ENCODE results near the gene DDO.
A peak's percentile ranks its signal among the peaks of the same experiment; 100 is the strongest.

Gene DDO

GRCh38 chr6:110430236-110430635 is 14.9 kb upstream of the DDO start:
- no peak overlapping the region for H3K9ac ChIP-seq
- no peak overlapping the region for H3K4me3 ChIP-seq
- H3K4me2 ChIP-seq, result no peak overlapping the region; a peak in 3 of 22 replicates
- H3K36me3 ChIP-seq, result peaks cover 0 to 39% (median 18%) of the 10 kb centered on the region in 11 experiments; a peak in 15 of 22 replicates
- H3K27me3 ChIP-seq, result no peaks in the 10 kb centered on the region
- TF ChIP-seq Cebpa-rat (IDR thresholded peaks at IDR 0.05), result no peak
- H3K27ac ChIP-seq, result no peak overlapping the region
- no peaks in the 10 kb centered on the region for H4K20me1 ChIP-seq
- peaks cover 0 to 5% (median 3%) of the 10 kb centered on the region in 11 experiments; a peak in 1 of 22 replicates for H3K9me3 ChIP-seq (replicated peaks in 1 of 11)
- peaks cover 16 to 42% (median 37%) of the 10 kb centered on the region in 10 experiments for H3K4me1 ChIP-seq

GRCh38 chr6:110428153-110428552 is 12.8 kb upstream of the DDO start:
- Histone ChIP-seq H3K36me3 (peaks cover 0 to 29% (median 12%) of the 10 kb centered on the region in 11 experiments; a peak in 10 of 22 replicates), H3K9me3 (replicated peaks in 1 of 11) (peaks cover 0 to under 1% (median 0%) of the 10 kb centered on the region in 11 experiments; a peak in 1 of 22 replicates), H3K4me3 (no peak overlapping the region), H3K4me2 (no peak overlapping the region), H4K20me1 (no peaks in the 10 kb centered on the region), H3K4me1 (peaks cover 25 to 54% (median 49%) of the 10 kb centered on the region in 10 experiments), H3K27me3 (no peaks in the 10 kb centered on the region), H3K27ac (no peak overlapping the region), H3K9ac (no peak overlapping the region)
- TF ChIP-seq Cebpa-rat (IDR thresholded peaks at IDR 0.05), result no peak

GRCh38 chr6:110425816-110426215 is 10.4 kb upstream of the DDO start:
- peaks cover 0 to 22% (median 8%) of the 10 kb centered on the region in 11 experiments; a peak in 12 of 22 replicates for H3K36me3 ChIP-seq
- no peak overlapping the region for H3K27ac ChIP-seq
- H3K4me3 ChIP-seq, result no peak overlapping the region
- no peaks in the 10 kb centered on the region for H4K20me1 ChIP-seq
- peak overlapping the region in 8 of 11 experiments; percentile 64 to 85 (median 78); a peak in 13 of 22 replicates for H3K4me2 ChIP-seq
- H3K9me3 ChIP-seq (replicated peaks in 1 of 11), result peaks cover 0 to 12% (median 12%) of the 10 kb centered on the region in 11 experiments; a peak in 21 of 22 replicates
- peaks cover 35 to 68% (median 61%) of the 10 kb centered on the region in 10 experiments for H3K4me1 ChIP-seq
- no peak for TF ChIP-seq Cebpa-rat (IDR thresholded peaks at IDR 0.05)
- no peak overlapping the region for H3K9ac ChIP-seq
- no peaks in the 10 kb centered on the region for H3K27me3 ChIP-seq

- peaks cover 35 to 81% (median 75%) of the 10 kb centered on the region in 10 experiments for H3K4me1 ChIP-seq
- H3K27ac ChIP-seq, result peak overlapping the region in 3 of 11 experiments; percentile 2 to 36 (median 33); a peak in 4 of 22 replicates
- 0 out of 20 replicates have a peak overlapping the region, but pooled peaks of 1 of the 10 experiments have one; percentile 3 for H3K4me3 ChIP-seq
- H3K27me3 ChIP-seq, result no peaks in the 10 kb centered on the region
- no peak for TF ChIP-seq Cebpa-rat (IDR thresholded peaks at IDR 0.05)
- H3K36me3 ChIP-seq, result peaks cover 0 to 5% (median 0%) of the 10 kb centered on the region in 11 experiments; a peak in 4 of 22 replicates
- H3K9me3 ChIP-seq (replicated peaks in 1 of 11), result peaks cover 0 to 12% (median 12%) of the 10 kb centered on the region in 11 experiments; a peak in 21 of 22 replicates
- no peaks in the 10 kb centered on the region for H4K20me1 ChIP-seq
- peak overlapping the region; percentile 35 to 85 (median 58); a peak in 19 of 22 replicates for H3K4me2 ChIP-seq
- H3K9ac ChIP-seq, result no peak overlapping the region
Measured at GRCh38 chr6:110422444-110422822, 7.1 kb upstream of the DDO start.

DNA sequence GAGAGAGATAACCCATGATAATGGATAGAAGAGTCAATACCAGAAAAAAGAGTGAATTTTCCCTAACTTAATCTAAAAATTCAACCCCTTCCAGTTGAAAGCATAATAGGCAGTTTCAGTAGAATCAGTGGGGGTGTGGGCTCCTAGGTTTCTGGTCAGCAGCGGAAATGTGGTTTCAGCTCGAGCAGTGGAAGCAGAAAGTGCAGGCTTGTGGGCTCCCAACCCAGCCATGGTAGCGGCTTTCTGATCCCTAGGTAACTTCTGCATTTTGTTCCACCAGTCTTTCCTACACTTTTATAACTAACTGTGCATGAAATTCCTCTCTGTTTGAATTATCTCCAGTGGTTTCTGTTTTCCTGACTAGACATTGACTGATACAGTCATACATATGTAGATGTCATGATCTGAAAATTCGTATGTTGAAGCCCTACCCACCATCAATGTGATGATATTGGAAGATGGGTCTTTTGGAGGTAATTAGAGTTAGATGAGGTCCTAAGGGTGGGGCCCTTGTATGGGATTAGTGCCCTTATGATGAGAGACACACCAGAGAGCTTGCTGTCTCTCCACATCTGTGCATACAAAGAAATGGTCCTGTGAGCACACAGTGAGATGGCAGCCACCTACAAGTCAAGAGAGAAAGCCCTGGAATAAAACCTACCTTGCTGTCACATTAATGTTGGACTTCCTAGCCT is 6.5 kb upstream of the DDO start:
- TF ChIP-seq Cebpa-rat (IDR thresholded peaks at IDR 0.05), result no peak

DNA sequence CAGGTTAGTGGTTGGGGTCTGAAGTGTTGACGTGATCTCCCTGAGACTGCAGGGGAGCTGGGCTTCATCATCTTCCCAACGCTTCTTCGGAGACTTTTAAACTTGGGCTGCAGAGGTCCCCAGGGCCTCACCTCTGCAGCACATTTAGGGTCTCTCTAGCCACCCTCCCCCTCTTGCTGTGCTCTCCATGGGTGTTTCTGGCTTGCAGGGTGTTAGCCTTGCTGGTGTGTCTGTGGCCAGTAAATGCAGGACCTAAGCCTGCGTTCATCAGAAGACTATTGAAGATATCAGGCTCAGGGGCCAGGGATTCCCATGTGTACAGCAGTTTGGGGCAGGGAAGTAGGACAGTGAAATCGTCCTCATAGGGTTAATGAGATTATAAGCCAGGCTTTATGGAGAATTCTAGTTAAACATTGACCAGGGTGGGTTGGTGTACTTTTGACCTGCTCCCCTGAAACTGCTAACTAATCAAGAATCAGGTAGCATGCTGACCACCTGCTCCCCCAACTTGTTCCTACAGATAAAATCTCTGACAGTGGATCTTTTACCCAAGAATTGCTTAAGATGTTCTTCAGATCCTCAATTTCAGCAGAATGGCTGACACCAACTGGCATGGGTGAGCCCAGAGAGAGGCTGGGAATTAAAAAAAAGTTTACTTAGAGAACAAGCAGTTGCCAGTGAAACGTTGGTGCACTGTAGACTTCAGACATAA is 3.8 kb upstream of the DDO start:
- H3K27me3 ChIP-seq, result no peaks in the 10 kb centered on the region
- H3K4me1 ChIP-seq, result peaks cover 21 to 60% (median 53%) of the 10 kb centered on the region in 10 experiments
- H3K4me2 ChIP-seq, result peak overlapping the region in 6 of 11 experiments; percentile 18 to 45 (median 28); a peak in 6 of 22 replicates
- peaks cover 0 to 23% (median 12%) of the 10 kb centered on the region in 11 experiments; a peak in 21 of 22 replicates for H3K9me3 ChIP-seq (replicated peaks in 1 of 11)
- no peaks in the 10 kb centered on the region for H4K20me1 ChIP-seq
- no peak for TF ChIP-seq Cebpa-rat (IDR thresholded peaks at IDR 0.05)
- H3K36me3 ChIP-seq, result peaks cover 0 to 3% (median 0%) of the 10 kb centered on the region in 11 experiments; a peak in 3 of 22 replicates
- no peak overlapping the region for H3K27ac ChIP-seq
- no peak overlapping the region for H3K9ac ChIP-seq
- H3K4me3 ChIP-seq, result no peak overlapping the region

More for the DNA sequence above, 6.5 kb upstream of the DDO start:
- no peaks in the 10 kb centered on the region for H4K20me1 ChIP-seq
- H3K4me3 ChIP-seq, result 0 out of 20 replicates have a peak overlapping the region, but pooled peaks of 1 of the 10 experiments have one; percentile 3
- peak overlapping the region; percentile 35 to 85 (median 58); a peak in 21 of 22 replicates for H3K4me2 ChIP-seq
- peak overlapping the region in 4 of 11 experiments; percentile 2 to 36 (median 22); a peak in 5 of 22 replicates for H3K27ac ChIP-seq
- no peaks in the 10 kb centered on the region for H3K27me3 ChIP-seq
- H3K9me3 ChIP-seq (replicated peaks in 1 of 11), result peaks cover 0 to 12% (median 12%) of the 10 kb centered on the region in 11 experiments; a peak in 21 of 22 replicates
- no peak overlapping the region for H3K9ac ChIP-seq
- peaks cover 0 to 3% (median 0%) of the 10 kb centered on the region in 11 experiments; a peak in 4 of 22 replicates for H3K36me3 ChIP-seq
- H3K4me1 ChIP-seq, result peaks cover 35 to 84% (median 77%) of the 10 kb centered on the region in 10 experiments

DNA sequence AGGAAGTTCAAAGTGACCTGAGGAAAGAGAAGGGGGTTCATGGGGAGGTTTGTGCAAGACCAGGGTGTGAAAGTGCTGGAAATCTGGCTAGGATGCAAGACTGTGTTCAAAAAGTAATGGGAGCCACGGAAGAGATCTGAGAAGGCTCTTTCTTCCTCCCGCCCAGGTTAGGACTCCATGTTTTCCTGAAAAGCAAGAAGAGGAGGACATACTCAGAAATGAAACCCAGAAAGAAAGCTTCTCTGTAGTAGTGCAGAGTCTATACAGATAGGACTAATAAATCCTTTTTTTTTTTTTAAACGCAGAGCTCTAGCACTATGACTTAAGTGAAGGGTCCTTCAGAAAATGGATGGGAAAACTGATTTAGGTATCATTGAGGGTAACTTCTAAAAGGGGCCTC is 3.2 kb upstream of the DDO start:
- Histone ChIP-seq H3K9me3 (replicated peaks in 1 of 11) (peaks cover 0 to 23% (median 12%) of the 10 kb centered on the region in 11 experiments; a peak in 21 of 22 replicates), H3K9ac (no peak overlapping the region), H3K27me3 (no peaks in the 10 kb centered on the region), H3K36me3 (peaks cover 0 to 3% (median 0%) of the 10 kb centered on the region in 11 experiments; a peak in 3 of 22 replicates), H3K27ac (no peak overlapping the region), H4K20me1 (no peaks in the 10 kb centered on the region), H3K4me2 (peak overlapping the region in 7 of 11 experiments; percentile 3 to 45 (median 25); a peak in 9 of 22 replicates), H3K4me1 (peaks cover 17 to 54% (median 48%) of the 10 kb centered on the region in 10 experiments), H3K4me3 (no peak overlapping the region)
- TF ChIP-seq Cebpa-rat (IDR thresholded peaks at IDR 0.05), result no peak

DNA sequence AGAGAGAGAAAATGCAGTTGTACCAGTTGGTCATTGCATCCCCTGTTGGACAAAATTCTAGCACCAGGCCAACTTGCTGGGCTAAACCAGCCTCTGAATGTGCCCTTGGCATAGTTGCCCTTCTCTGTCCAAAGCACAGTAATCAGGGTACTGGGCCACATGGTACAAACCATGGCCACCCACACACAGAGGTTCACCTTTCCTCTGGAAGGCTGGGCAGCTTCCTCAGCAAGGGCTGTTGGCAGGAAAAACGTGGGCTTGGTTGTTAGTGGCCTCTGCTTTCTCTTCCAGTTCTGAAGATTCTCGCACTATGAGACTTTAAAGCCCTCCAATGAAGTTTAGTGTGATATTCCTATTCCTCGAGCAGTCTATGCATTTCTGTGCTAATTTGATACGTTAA is 706 bp downstream of the DDO start:
- TF ChIP-seq Cebpa-rat (IDR thresholded peaks at IDR 0.05), result no peak

More for the DNA sequence above, 706 bp downstream of the DDO start:
- Histone ChIP-seq H3K4me1 (peaks cover 0 to 23% (median 16%) of the 10 kb centered on the region in 10 experiments; a peak in 13 of 20 replicates), H4K20me1 (no peaks in the 10 kb centered on the region), H3K4me3 (no peak overlapping the region), H3K27ac (no peak overlapping the region), H3K4me2 (no peak overlapping the region), H3K27me3 (no peaks in the 10 kb centered on the region), H3K36me3 (no peaks in the 10 kb centered on the region), H3K9ac (no peak overlapping the region), H3K9me3 (replicated peaks in 1 of 11) (peaks cover 0 to 15% (median 9%) of the 10 kb centered on the region in 11 experiments; a peak in 9 of 22 replicates)

All from BLaER1 treated with 17β-estradiol and CSF1 and Interleukin-3, amounts not matched to agents 10 nM and 100 nM (cell line).